ENCODE results near the gene GOLT1A. TPM values are rescaled to one million over a fixed set of nuclear protein-coding genes. Genes with fewer than 3 reads are reported as not detected.

The GOLT1A gene, protein sequence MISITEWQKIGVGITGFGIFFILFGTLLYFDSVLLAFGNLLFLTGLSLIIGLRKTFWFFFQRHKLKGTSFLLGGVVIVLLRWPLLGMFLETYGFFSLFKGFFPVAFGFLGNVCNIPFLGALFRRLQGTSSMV
- 0.54 TPM for total RNA-seq

DNA sequence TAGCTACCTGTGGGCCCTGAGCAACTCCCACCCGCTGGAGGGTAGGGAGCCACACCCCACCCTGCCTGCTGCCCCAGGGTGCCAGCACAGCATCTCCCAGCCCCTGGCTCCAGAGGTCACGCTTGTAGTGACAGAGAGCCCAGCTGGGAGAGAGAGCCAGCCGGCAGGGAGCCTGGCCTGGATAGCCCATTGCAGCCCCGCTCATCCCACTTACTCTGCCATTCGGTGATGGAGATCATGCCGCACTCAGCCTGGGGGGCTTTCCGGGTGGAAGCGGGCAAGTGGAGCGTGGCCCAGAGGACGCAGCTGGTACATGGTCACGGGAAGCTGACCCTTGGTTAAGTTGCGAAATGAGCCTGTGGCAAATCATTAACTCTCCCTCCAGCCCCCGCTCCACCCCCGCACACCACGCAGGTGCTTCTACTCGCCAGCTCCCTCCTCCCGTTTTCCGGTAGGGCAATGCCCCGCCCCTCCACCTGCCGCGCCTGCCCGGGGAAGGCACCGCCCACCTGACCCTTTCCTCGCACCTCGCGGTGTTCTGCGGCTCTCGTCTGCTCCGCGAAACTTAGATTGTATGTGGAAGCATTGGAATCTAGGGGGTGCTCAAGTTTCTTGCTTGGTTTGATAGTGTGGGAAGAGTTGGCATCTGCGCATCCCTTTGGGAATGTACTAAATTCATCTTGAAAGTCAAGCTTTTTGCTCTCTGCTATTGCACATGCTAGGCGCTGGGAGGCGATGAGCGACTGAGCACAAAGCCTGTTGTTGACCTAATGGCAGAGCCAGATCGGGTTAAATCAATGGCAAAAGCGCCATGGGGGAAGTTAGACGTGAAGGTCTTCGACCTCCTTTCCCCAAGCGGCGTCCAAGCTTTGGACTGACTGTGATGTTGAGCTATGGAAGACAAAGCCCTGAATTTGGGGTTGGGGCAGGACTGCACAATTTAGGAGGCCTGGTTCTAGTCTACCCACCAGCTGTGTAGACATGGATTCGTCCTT lies at the start of gene GOLT1A:
Gene GOLT1A, minus strand, starts transcription at position 321 of the 995 bp plus-strand sequence. Its CDS starts 82 bp downstream, at position 239.
- DNase-seq (ENCODE audit: low read depth in 2 of 3, low spot score in 2 of 3): peak; percentile 21 to 68 (median 47)

DNA sequence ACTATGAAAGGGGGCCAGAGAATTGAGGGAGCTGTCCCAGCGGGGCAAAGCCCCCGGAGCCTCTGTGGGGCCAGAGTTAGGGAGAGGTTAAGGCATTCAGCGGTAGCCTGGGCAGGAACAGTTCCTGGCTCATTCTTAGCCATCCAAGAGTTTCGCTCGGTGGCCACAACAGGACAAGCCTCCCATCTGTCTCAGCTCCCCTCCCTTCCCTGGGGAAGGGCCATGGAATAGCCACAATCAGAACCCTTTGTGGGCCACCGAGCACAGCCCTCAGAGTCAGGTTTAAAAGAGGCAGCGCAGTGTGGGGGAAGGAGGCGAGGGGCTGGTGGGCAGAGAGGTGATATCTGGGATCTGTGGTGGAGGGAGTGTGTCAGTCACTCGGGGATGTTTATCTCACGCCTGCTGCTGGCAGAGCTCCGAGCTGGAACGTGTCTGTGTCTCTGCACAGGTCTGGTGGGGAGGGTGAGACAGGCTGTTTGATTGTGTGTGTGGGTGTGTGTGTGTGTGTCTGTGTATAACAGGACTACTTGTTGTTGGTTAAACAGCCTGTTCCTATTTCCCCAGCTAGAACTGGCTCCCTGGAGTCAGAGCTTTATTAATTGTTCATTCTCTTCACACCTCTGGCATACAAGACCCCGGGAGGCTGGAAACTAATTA lies 49.6 kb upstream of the GOLT1A start:
- peak in 1 of 3 donors; percentile 42 for DNase-seq (ENCODE audit: low read depth in 2 of 3, low spot score in 2 of 3)

DNA sequence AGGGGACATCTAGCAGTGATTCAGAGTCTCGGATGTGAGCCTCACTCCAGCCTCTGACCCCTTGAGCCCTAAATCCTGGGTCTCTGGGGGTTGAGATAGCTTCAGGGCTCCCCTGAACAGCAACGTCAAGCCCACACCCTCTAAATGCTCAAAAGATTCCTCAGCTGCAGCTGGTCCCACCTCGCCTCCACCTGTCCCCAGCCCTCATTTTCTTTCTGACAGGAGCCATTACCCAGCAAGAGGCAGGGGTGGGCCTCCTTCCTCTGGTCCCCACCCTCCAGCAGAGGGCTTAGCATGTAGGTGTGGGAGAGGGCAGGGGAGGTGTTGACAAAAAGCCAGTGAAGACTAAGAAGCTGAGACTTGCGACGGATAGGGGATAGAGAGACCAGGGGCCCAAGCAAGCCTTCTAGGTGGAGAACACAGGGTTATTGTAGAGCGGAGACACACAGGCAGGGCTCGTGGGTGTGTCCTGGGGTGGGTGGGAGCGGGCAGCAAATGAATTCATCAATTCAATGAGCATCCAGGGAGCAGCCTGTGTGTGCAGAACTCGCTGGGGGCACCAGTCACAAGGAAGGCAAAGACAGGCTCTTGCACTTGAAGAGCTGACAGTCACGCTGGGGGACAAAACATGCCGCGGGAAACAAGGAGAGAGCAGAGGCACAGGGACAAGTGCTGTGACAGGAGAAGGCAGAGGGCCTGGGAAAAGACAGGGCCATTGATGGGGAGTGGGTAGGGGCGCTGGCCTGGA lies 48.9 kb upstream of the GOLT1A start:
- no peak for DNase-seq (ENCODE audit: low read depth in 2 of 3, low spot score in 2 of 3)

DNA sequence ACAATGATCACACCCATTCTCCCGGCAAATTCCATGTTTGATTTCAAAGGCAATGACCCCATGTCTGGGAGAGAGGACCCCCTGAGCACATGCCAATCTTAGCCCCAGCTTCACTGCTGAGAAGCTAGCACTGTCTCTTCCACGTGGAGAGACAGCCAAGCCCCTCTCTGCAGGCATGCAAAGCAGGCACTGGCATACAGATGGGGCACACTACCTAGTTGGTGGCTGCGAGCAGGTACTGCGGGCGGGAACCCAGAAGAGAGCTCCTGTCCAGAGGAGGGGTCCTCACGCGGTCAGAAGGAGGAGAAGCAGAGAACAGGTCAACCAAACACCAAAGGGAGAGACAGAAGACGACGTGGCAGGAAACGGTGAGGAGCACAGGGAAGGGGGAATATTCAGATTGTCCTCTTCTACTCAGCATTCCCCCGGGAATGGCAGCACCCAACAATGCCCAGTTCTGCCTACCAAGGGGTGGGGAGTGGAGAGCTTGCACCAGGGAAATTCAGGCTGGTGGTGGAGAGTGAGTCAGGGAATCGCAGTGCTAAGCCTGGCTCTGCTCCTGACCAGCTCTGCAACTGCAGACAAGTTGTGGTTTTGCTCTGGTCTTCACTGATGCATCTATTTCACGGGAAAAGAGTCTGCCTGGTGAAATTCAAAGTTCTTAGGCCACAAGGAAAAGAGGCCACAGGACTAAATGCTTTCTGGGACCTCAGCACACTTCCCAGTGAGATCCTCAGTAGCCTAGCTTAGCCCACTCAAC lies 48.1 kb upstream of the GOLT1A start:
- DNase-seq (ENCODE audit: low read depth in 2 of 3, low spot score in 2 of 3): no peak

DNA sequence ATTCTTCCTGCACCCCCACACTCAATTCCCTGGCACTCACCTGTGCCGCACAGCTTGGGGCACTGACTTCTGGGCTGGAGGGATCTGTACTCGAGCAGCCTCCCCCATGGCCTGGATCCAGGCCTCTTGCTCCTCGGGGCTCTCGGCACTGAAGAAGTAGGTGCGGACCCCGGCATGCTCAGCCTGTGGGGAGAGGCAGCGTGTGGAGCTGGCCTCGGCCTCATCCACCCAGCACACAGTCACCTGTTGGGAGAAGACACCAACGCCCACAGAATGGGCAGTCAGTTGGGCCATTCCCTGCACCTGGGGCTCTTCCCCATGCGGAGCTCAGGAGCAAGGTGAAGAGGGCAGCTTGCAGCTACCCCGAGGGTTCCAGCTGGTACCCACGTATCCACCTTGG lies 47.5 kb upstream of the GOLT1A start:
- DNase-seq (ENCODE audit: low read depth in 2 of 3, low spot score in 2 of 3): no peak

DNA sequence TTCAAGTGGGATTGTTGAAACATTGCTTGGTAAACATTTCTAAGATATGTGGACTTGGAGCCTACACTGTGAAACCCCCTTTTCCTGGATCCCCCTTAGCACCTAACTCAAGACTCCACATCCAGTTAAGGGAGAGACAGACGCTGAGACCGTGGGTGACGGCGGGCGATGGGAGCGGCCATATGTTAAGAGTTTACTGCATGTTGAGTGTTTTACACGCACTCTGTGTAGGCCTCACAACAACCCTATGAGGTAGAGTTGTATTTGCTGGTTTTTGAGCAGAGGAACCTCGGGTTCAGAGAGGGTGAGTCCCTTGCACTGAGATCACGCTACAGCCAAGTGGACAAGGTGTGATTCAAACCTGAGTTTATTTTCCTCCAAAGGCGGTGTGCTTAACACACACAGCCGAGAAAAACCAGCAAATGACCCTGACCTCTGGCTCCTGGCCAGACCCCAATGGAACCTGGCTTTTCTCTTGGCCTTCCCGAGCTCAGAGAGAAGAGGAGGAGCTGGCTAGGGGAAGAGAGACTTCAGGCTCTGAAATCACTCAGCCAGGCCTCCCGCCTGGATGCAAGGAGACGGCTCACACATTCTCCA lies 46.9 kb upstream of the GOLT1A start:
- DNase-seq (ENCODE audit: low read depth in 2 of 3, low spot score in 2 of 3): no peak

DNA sequence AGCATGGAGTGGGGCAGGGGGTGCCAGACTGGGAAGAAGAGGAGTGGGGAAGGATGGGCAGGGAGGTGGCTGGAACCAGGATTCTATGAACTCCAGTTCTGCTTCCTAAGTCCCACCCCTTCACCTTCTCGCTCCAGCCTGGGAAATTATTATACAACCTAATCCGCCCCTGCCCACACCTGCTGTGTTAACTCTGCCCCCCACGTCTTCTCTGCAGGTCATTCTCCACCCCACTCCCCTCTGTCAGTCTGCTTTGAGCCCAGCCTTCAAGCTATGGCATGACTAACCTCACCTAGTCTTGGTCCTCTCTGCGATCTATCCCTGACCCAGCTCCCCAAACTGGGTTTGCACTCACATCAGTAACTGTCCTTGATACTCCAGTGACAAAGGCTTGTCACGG lies 46.0 kb upstream of the GOLT1A start:
- DNase-seq (ENCODE audit: low read depth in 2 of 3, low spot score in 2 of 3): no peak

DNA sequence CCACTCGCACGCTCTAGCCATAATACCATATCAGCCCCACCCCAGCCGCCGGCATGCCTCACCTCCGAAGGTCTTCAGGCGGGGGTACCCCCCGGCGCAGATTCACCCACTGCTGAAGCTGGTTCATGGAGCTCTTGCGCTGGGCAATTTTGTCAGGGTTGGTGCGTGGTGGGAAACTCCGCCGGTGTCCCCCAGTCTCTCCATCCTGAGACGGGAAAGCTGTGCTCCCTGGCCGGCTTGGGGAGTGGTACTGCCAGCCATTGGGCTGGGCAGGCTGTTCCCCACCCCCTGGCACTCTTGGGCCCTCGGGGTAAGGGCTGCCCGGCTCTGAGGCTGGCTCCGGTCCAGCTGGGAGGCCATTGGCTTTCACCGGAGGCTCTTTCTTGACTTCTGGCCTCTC lies 45.4 kb upstream of the GOLT1A start:
- DNase-seq (ENCODE audit: low read depth in 2 of 3, low spot score in 2 of 3): no peak

DNA sequence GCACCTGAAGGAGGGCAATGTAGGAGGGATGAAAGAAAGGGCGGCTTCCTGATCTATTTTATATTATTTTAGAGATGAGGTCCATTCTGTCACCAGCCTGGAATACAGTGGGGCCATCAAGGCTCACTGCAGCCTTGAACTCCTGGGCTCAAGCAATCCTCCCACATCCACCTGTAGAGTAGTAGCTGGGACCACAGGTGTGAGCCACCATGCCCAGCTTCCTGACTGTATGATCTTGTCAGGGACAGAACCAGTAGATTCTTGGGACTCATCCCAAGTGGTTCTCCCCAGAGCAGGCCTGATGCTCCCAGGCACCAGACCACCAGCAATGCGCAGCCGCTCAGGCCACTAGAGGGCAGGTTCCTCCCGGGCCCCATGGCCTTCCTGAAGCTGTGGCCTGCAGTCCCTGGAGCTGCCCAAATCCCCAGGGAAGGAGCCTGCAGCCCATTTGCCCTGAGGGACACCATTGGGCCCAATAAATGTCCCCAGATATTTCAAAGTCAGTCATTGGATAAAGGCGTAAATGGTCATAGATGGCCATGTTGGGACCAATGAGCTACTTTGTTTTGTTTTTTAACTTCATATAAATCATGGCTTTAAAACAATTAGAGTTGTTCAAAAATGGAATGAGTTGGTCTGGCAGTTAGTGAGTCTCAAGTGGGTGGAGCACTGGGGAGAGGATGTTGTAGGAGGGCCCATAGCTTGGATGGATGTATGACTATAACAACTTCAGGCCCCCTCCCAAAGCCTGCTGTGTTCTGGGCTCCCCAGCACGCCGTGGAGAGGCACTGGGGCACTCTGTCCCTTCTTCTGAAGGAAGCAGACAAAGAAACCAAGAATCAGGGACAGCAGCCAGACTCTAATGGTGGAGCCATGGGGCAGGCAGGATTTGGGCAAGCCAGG lies 44.7 kb upstream of the GOLT1A start:
- DNase-seq (ENCODE audit: low read depth in 2 of 3, low spot score in 2 of 3): peak in 2 of 3 donors; percentile 35 to 57

DNA sequence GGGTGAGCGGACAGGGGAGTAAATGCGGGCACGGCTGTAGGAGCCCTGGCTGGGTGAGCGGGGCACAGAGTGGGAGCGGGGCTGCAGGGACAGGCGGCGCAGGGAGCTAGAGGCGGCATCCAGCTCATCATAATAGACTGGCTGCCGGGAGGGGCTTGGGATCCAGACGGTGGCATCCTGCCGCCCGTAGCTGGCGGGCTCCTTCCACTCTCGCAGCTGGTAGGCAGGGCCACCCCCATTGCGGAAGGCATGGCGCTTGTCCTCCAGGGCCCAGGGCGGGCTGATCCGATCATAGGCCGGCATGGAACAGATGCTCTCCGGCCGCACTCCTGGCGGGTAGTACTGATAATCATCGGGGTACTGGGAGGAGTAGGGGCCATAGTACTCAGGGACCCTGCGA lies 43.7 kb upstream of the GOLT1A start:
- no peak for DNase-seq (ENCODE audit: low read depth in 2 of 3, low spot score in 2 of 3)

DNA sequence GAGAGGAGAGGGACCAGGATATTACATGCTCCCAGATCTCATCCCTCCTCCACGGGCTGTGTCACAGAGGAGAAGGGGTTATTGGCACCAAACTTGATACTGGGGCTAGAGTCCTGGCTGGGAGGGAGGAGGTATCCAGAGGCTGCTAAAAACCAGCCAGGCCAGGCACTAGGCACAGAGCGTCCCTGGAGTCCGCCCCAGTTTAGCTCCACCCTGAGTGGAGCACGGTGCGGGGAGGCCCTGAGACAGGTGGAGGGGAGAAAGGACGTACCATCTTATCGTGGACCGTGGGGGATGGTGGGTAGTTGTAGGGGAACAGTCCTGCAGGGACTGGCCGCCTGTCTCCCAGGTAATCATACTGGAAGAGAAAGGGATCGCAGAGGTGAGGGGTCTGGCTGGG lies 42.7 kb upstream of the GOLT1A start:
- DNase-seq (ENCODE audit: low read depth in 2 of 3, low spot score in 2 of 3): no peak

DNA sequence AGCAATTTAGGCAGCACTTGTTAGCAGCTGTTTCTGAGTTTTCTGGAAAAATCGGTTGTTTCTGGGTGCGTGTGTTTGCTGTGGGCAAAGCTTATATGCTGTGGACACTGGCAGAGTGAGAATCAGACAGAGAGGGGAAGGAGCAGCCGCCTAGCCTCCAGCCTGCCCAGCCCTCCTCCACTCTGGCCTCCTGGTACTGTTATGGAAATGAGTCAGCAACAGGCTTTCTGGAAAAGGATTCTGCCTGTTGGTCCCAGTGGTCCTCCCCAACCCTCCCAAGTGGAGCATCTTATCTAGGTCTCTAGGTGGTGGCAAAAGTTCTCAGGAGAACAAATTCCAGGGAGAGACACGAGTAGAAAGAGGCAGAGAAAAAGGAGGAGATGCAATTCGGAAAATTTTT lies 42.2 kb upstream of the GOLT1A start:
- no peak for DNase-seq (ENCODE audit: low read depth in 2 of 3, low spot score in 2 of 3)

DNA sequence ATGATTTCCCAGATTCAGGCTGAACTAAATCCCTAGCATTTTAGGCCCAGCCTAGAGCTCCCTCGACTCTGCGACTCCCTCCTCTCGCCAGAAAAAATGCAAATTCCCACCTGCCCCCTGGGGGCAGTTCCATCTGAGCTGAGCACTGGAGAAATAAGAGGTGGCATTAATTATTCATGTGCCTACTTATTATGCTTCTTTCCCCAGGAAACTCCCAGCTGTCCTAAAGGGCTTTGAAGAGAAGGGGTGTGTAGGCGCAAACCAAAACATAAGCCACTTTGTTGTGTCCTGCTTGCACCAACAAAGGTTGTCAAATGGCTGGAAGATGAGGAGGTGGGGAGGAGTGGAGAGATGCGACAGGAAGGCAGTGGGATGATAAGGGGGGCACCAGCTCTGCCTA lies 41.4 kb upstream of the GOLT1A start:
- DNase-seq (ENCODE audit: low read depth in 2 of 3, low spot score in 2 of 3): no peak

DNA sequence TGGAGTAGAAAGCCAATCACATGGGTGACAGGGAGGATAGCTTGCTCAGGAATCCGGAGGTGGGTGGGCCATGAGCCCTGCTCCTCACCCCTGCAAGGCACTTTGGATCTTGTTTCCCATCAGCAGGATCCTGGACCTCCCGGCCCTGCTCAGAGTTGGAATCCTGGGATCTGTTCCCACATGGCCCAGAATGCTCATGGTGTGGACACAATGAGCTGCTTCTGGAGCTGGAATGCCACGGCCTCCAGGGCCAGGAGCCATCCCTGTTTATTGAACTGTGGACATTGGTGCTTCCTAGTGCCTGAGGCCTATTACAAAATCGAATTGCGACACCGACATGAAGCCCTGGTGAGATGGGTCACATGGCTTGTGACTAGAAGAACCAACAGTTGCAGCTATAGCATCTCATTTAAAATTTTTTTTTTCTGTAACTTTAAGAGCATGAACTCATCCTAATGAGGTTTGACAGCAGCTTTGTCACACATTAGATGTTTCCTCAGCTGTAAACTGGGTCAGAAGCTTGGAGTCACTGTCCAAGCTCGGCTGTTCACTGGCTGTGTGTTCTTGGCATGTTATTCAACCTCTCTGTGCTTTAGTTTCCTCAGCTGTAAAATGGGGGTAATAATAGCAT lies 40.4 kb upstream of the GOLT1A start:
- DNase-seq (ENCODE audit: low read depth in 2 of 3, low spot score in 2 of 3): no peak

DNA sequence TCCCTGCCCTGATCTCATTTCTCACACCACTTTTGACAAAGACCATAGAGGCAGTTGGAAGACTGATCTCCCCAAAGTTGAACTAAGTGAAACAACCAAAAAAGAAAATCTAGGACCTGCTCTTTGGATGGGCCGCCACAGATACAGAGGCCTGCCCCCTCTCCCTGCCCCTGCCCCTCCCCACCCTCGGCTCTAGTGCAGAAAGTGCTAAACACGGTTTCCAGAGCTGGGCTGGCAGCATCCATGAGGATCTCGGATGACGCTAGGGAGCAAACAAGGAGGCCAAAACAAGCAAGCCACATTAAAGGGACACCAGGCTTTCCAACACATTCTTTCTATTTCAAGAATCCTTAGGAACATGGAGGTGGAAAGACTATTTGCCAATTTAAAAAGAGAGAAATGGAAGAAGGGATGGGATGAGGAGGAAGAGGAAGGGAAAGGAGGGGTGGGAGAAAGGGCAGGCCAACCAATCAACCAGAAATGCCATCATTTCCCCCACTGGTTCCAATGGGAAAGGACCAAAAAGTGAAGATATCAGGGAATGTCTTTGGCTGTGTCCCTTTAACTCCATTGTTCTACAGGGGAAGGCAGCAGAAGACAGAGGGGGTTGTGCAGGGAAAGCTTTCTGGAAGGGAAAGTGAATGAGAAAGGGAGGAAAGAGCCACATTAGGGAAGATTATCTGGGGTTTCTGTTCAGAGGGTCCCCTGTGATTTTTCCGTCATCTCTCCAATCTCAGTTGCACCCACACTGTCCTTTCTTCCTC lies 38.3 kb upstream of the GOLT1A start:
- no peak for DNase-seq (ENCODE audit: low read depth in 2 of 3, low spot score in 2 of 3)

DNA sequence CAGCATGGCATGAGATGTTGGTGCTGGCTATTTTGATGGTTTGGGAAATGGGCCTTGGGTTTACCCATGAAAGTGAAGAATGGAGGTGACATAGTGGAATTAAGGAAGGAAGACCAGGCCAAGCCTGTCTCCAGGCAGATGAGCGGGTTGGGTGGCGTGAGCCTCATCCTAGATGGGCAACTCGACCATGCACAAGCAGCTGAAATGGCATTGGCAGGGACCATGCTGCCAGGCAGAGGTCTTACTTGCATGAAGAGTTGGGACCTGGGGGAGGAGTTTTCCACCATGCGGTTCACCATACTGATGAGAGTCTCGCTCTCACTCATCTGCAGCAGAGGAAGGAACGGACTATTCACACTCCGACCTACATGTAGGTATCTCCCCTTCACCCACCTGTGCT lies 37.5 kb upstream of the GOLT1A start:
- DNase-seq (ENCODE audit: low read depth in 2 of 3, low spot score in 2 of 3): no peak

DNA sequence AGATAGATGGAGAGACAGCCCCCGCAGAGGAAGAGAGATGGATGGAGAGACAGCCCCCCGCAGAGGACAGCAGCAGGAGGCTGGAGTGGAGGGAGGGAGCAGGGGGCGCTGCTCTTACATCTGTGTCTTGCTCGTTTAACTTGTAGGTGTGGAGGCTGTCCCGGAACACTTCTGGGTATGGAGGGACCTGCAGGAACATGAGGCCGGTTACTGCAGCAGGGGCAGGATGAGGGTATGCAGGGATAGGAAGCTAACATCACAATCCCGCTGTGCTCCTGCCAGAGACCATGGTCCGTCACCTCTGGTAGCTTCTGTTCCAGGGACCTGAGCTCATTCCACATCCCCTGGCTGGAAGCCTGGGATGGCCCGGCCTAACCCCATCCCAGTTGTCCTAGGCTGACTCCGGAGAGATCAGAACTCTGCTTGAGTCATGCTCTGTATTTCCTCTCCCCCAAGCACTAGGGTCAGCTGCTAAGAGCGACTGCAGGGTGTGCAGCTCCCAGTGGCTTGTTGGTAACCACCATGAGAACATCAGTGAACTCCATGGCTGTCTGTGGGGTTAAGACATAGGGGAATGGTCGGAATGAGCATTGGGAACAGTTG lies 36.7 kb upstream of the GOLT1A start:
- DNase-seq (ENCODE audit: low read depth in 2 of 3, low spot score in 2 of 3): no peak

Data from hematopoietic multipotent progenitor cell (in vitro differentiated cells).